DMS79 (cell line): ENCODE measurements around the gene BTN1A1.
"Not testable (repeated sequence)": the region's sequence is repeated elsewhere in the genome, so short reads cannot be mapped to it uniquely, and the experiment has no call there.

Source experiments
- DNase-seq: peaks from one replicate; lab custom pipeline; 2025; lab: John Stamatoyannopoulos, UW

BTN1A1 gene

DNA sequence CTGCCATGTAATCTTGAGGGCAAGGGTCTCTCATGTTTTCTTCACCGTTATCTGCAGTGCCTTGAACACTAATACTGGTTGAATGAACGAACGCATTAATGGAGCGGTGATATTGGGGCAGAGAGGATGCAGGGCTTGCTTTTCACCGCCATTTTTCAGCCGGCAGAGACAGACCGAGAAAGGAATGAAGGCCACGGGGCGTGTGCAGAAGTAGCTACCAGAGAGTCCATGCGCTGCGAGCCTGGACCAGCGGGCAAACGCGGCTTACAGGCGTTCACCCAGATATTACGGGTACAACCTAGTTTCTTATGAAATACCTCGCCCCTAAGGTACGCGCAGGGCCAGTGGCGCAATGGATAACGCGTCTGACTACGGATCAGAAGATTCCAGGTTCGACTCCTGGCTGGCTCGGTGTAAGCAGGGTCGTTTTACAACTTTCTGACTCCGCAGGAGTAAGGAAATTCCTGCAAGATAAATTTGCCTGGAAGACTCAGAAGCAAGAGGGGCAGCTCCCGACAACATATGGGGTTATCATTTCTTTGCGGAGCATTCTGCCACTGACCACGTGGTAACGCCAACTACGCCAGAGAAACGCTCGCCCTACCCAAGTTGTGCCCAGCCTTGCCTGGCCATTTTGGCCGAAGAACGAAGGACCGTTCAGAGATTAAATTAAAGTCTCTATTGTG lies 37.2 kb downstream of the BTN1A1 start:
- peak; percentile 65 for DNase-seq

DNA sequence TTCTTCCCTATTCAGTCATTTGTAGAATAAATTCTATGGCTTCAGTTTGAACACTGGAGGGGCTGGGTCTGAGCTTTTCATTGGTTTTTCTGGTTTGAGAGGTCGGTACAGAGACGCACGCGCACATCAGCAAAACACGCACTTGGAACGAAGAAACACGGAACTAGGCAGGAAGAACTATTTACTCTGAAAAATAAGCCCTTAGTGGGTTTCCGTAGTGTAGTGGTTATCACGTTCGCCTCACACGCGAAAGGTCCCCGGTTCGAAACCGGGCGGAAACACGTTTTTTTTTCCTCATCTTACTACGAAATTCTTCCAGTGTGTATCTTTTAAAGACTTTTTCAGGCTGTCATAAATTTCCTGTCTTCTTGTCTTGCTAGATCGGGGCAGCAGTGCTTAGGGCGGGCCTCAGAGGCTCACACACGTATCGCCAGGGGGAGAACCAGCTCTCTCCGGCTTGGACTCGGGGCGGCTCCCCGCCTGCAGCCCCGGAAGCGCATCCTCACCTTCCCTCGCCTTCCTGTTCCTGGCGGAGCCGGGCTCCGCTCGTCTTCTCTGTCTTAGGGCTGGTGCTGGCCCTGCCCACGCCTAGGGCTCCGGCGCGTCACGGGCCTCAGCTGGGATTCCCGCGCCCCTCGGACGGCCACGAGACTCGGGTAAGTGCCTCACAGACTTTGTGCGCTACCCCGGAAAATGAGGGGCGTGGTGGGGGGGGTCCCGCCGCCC lies 37.9 kb downstream of the BTN1A1 start, which contains the start of gene HMGN4:
Gene HMGN4, plus strand, starts transcription at position 521 of the 726 bp plus-strand sequence. CDS start 6,841 bp downstream, outside the sequence.
- peak; percentile 51 for DNase-seq

GRCh38 chr6:26538572-26538902 lies 38.4 kb downstream of the BTN1A1 start:
- DNase-seq, result no peak

GRCh38 chr6:26539071-26539615 lies 39.0 kb downstream of the BTN1A1 start:
- no peak for DNase-seq

GRCh38 chr6:26541579-26541978 lies 41.5 kb downstream of the BTN1A1 start:
- no peak for DNase-seq

DNA sequence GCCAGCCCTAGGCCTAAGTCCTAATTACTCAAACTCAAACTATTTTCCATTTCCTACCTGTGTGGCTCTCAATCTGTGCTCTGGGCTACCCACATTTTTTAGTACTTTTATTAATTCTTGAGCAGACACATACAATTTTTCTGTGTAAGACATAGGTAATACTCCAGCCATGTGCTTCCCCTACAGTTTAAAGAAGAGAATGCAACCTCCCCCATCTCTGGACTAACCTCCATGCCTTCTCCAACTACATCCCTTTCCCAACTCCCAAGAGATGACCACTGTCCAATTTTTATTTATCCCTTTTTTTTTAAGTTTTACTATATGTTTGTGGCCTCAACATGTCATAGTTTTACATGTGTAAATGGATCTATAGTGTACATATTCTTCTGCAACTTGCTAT lies 43.9 kb downstream of the BTN1A1 start:
- no peak for DNase-seq

GRCh38 chr6:26544473-26544872 lies 44.4 kb downstream of the BTN1A1 start:
- DNase-seq, result no peak

GRCh38 chr6:26545627-26546026 lies 45.5 kb downstream of the BTN1A1 start:
- DNase-seq, result no peak

DNA sequence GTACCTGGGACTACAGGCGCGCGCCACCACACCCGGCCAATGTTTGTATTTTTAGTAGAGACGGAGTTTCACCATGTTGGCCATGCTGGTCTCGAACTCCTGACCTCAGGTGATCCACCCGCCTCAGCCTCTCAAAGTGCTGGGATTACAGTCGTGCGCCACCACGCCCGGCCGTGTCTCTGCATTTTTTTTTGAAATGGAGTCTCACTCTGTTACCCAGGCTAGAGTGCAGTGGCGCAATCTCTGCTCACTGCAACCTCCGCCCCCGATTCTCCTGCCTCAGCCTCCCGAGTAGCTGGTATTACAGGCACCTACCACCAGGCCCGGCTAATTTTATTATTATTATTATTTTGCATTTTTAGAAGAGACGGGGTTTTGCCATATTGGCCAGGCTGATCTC lies 47.3 kb downstream of the BTN1A1 start:
- DNase-seq, result not testable (repeated sequence)

GRCh38 chr6:26550250-26550993 lies 50.3 kb downstream of the BTN1A1 start:
- DNase-seq, result no peak

GRCh38 chr6:26552205-26552604 lies 52.1 kb downstream of the BTN1A1 start:
- DNase-seq, result no peak

DNA sequence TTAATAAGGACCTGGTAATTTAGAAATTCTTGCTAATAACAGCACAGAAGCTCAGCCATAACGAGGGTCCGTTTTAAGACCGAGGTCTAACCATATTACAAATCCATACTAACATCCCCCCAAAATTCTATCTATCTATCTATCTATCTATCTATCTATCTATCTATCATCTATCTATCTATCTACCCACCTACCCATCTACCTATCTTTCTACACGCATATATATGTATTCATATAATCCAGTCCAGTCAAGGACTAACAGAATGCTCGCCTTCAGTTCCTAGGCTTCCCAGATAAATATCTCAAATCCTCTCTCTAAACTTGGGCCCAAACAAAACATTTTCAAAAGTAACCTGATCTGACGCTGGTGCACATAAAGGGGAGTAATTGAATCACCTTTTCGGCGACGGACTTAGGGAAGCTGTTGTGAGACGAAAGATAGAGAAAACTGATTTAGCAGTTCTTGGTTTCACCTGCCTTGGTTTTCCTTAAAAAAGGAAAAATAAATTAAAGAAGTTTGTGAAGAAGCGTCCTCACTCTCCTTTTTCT lies 52.6 kb downstream of the BTN1A1 start:
- DNase-seq, result no peak

DNA sequence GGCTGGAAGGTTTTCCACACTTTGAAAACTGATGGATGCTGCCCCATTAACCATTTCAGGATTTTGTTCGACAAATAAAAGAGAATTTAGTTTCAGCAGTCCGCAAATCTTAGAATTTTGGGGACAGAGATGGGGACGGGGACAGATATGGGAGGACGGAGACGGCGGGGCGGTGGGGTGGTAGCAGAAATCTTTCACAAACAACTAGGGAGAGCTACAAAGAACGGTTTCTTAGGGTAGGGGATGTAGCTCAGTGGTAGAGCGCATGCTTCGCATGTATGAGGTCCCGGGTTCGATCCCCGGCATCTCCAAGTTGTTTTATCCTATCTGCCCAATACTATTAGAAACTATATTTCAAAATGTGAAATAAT lies 53.1 kb downstream of the BTN1A1 start:
- peak; percentile 13 for DNase-seq

DNA sequence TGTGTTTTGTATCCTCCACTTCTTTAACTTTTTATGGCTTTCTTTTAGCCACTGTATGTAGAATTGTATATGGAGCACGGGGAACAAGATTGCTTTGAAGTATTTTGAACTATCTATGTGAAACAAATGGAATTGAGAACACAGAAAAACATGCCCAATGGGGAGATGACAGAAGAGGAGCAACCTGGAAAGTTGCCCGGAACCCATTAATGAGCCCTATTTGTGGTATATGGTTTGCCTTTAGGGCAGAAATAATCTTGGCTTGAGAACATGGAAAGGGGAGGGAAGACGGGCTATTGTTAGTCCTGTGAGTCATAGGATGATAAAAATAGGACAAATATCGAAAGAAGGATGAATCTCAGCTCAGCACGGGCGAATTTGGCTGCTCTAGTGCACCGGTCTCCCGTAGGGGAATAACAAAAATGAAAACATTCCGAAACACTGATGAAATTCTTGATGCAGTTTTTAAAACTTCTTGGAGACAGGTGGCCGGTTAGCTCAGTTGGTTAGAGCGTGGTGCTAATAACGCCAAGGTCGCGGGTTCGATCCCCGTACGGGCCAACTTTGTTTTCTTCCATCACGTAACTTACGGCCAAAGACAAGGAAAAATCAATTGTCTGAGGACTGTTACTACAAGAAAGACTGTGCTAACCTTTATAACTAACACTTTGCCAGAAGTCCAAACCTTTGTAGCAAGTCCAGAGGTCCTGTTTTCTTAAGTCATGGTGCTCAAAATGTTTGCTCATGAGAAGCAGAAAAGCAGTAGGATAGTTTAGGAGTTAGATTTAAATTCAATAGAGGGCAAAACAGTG lies 53.7 kb downstream of the BTN1A1 start:
- peak; percentile 55 for DNase-seq

DNA sequence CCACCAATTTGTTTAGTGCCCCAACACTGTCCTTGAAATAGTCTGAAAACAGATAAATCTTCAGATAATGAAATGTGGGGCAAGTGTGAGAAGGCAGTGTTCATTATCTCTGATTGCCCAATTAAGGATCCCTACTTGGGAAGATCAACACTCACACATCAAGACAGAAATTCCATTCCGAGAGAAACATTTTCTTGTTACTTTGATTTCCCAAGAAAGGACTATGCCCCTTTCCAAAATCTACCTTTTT lies 54.3 kb downstream of the BTN1A1 start:
- no peak for DNase-seq

GRCh38 chr6:26554697-26555504 lies 54.8 kb downstream of the BTN1A1 start:
- DNase-seq, result no peak

GRCh38 chr6:26555505-26556262 lies 55.6 kb downstream of the BTN1A1 start:
- no peak for DNase-seq

DNA sequence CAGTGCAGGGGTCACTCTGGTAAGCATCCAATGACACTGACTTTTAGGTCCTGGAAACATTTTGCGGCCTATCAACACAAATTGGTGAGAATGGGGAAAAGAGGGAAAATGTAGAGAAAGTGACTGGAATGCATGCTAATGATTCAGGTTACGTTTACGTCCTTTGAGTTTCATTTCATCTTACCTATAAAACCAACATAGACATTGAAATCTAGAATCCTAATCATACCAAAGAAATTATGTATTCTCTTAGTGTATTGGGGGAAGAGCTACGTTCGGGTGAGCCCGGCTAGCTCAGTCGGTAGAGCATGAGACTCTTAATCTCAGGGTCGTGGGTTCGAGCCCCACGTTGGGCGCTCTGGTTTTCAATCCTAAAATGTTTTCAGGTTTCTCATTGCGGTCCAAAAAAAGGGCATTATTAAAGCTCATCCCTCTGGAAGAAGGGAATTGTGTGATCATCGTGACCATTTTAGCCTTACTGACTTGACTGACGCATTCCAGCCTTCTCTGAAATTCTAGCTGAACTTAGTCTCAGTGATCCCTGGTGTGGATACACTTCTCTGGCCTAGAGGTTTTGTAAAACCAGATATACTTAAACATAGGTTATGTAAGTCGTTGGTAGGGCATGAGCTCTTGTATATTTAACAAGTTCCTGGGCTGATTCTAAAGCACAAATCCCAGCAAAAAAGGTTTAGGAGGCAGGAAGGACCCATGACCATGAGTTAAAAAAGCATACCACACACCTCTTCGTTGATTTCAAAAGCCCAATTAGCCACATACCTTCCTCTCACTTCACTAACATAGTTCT lies 56.4 kb downstream of the BTN1A1 start:
- no peak for DNase-seq
